ENCODE data around the gene ADCY5. TPM values are rescaled to one million over a fixed set of nuclear protein-coding genes. Genes with fewer than 3 reads are reported as not detected.

Gene ADCY5
- polyA plus RNA-seq, 3 donors, result not detected

DNA sequence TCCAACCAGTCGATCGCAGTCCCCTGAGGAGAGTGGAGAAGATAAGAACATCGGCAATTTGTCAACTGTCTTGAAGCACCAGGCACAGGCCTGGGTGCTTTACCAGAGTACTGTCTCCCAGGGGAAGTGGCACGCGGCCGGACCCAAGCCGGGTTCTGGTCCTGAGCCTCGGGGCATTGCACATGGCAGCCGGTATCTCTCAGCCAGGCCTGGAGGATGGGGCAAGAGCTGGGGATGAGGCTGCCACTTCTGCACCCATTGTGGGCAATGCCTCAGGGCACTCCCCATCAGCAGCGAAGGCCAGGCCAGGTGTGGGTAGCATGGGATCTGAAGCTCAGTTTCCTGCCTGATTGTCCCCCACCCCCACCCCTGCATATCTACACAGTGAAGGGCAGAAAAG, 77.5 kb downstream of the ADCY5 start:
- H3K79me2 ChIP-seq (ENCODE audit: insufficient read depth, low read length), result no peaks in the 10 kb centered on the region
- H3K9me3 ChIP-seq (replicated peaks in 1 of 2; ENCODE audit: control insufficient read depth in 1 of 2, insufficient read depth in 1 of 2, low read length in 2 of 2), result peaks cover 0 to 12% of the 10 kb centered on the region in 2 donors
- no peaks in the 10 kb centered on the region for H3K36me3 ChIP-seq (replicated peaks in 1 of 2; ENCODE audit: control insufficient read depth in 1 of 2, insufficient read depth in 2 of 2, low read length in 2 of 2)
- 93% methylated on average over 7 of the region's 10 CpGs for WGBS (ENCODE audit: insufficient coverage)
- H3K27ac ChIP-seq (ENCODE audit: low read depth in 1 of 2, low read length in 2 of 2), result no peak overlapping the region
- Mint-ChIP-seq H3K36me3 (no peaks in the 10 kb centered on the region), H3K4me1 (no peaks in the 10 kb centered on the region), H3K27me3 (ENCODE audit: low read depth in 3 of 3) (peaks cover 2 to 8% (median 5%) of the 10 kb centered on the region in 3 donors), H3K4me3 (no peak overlapping the region), H3K27ac (no peak overlapping the region), H3K9me3 (peaks cover 0 to 11% (median 7%) of the 10 kb centered on the region in 7 donors)
- no peak overlapping the region for H2AFZ ChIP-seq (ENCODE audit: insufficient read depth, low read depth, low read length, poor library complexity, severe bottlenecking)
- no peaks in the 10 kb centered on the region for H4K20me1 ChIP-seq (ENCODE audit: insufficient read depth, low read length)
- H3K27me3 ChIP-seq (ENCODE audit: control insufficient read depth in 2 of 2, insufficient read depth in 2 of 2, low read length in 2 of 2), result no peaks in the 10 kb centered on the region
- no peak for TF ChIP-seq CTCF (IDR thresholded peaks at IDR 0.05)
- no peak for DNase-seq
- intact Hi-C loops (cut with micrococcal nuclease), result no loop called here
- no peak overlapping the region for H3K9ac ChIP-seq (ENCODE audit: insufficient read depth, low read length, poor library complexity, severe bottlenecking)
- no peaks in the 10 kb centered on the region for H3K4me1 ChIP-seq (ENCODE audit: control insufficient read depth in 1 of 2, insufficient read depth in 2 of 2, low read length in 2 of 2)
- H3K4me3 ChIP-seq (replicated peaks in 1 of 3; ENCODE audit: low read depth in 2 of 3, low read length in 3 of 3), result no peak overlapping the region
- H3K4me2 ChIP-seq (replicated peaks; ENCODE audit: extremely low read depth, low read length, poor library complexity, severe bottlenecking), result no peak overlapping the region

DNA sequence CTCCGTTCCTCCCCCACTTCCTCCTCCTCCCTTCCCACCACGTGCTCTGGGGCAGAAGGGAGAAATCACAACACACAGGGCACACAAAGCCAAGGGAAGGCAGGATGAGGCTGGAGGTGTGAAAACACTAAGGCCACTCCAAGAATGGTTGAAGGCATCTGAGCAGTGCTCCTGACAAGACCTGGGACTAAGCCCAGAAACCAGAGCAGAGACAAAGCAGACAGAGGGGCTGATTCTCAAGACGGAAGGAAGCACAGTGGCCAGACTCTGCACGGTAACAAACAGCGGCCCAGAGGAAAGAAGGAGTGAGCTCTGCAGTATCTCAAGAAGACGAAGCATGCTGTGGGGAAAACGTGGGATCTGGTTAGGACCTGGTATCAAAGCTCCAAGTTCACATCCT, 78.1 kb downstream of the ADCY5 start:
- no peak for TF ChIP-seq CTCF (IDR thresholded peaks at IDR 0.05)
- peaks cover 2 to 8% (median 5%) of the 10 kb centered on the region in 3 donors for H3K27me3 Mint-ChIP-seq (ENCODE audit: low read depth in 3 of 3)
- Histone ChIP-seq H3K4me1 (ENCODE audit: control insufficient read depth in 1 of 2, insufficient read depth in 2 of 2, low read length in 2 of 2) (no peaks in the 10 kb centered on the region), H4K20me1 (ENCODE audit: insufficient read depth, low read length) (no peaks in the 10 kb centered on the region), H3K79me2 (ENCODE audit: insufficient read depth, low read length) (no peaks in the 10 kb centered on the region), H3K9me3 (replicated peaks in 1 of 2; ENCODE audit: control insufficient read depth in 1 of 2, insufficient read depth in 1 of 2, low read length in 2 of 2) (peaks cover 0 to 12% of the 10 kb centered on the region in 2 donors), H3K9ac (ENCODE audit: insufficient read depth, low read length, poor library complexity, severe bottlenecking) (no peak overlapping the region), H3K27me3 (ENCODE audit: control insufficient read depth in 2 of 2, insufficient read depth in 2 of 2, low read length in 2 of 2) (no peaks in the 10 kb centered on the region), H2AFZ (ENCODE audit: insufficient read depth, low read depth, low read length, poor library complexity, severe bottlenecking) (no peak overlapping the region), H3K36me3 (replicated peaks in 1 of 2; ENCODE audit: control insufficient read depth in 1 of 2, insufficient read depth in 2 of 2, low read length in 2 of 2) (no peaks in the 10 kb centered on the region), H3K4me3 (replicated peaks in 1 of 3; ENCODE audit: low read depth in 2 of 3, low read length in 3 of 3) (no peak overlapping the region), H3K27ac (ENCODE audit: low read depth in 1 of 2, low read length in 2 of 2) (no peak overlapping the region), H3K4me2 (replicated peaks; ENCODE audit: extremely low read depth, low read length, poor library complexity, severe bottlenecking) (no peak overlapping the region)
- 89% methylated on average over 4 of the region's 7 CpGs for WGBS (ENCODE audit: insufficient coverage)
- intact Hi-C loops (cut with micrococcal nuclease), result no loop called here
- peaks cover 0 to 11% (median 7%) of the 10 kb centered on the region in 7 donors for H3K9me3 Mint-ChIP-seq
- H3K36me3 Mint-ChIP-seq, result no peaks in the 10 kb centered on the region
- no peak overlapping the region for H3K4me3 Mint-ChIP-seq
- no peaks in the 10 kb centered on the region for H3K4me1 Mint-ChIP-seq
- no peak for DNase-seq
- H3K27ac Mint-ChIP-seq, result no peak overlapping the region

Data from CD14-positive monocyte (primary cell).